GM12864 (cell line): ENCODE results near the gene DOLPP1.

Experiments used
- DNase-seq: peaks from one replicate; pipeline ENCODE4 v3.0.0-alpha.2; 2011; ENCODE audit warnings: low read depth
- H3K4me3 ChIP-seq: 2 replicates; pipeline ENCODE4 v1.5.1; 2011; ENCODE audit warnings: mild to moderate bottlenecking, low read depth, low read length, control low read depth
- CTCF ChIP-seq: IDR thresholded peaks from 2 replicates; pipeline ENCODE4 v1.5.1; 2011; ENCODE audit warnings: low read depth, mild to moderate bottlenecking, moderate library complexity, low read length, control low read depth, inconsistent platforms; ENCODE audit errors: missing control alignments

DOLPP1 gene

DNA sequence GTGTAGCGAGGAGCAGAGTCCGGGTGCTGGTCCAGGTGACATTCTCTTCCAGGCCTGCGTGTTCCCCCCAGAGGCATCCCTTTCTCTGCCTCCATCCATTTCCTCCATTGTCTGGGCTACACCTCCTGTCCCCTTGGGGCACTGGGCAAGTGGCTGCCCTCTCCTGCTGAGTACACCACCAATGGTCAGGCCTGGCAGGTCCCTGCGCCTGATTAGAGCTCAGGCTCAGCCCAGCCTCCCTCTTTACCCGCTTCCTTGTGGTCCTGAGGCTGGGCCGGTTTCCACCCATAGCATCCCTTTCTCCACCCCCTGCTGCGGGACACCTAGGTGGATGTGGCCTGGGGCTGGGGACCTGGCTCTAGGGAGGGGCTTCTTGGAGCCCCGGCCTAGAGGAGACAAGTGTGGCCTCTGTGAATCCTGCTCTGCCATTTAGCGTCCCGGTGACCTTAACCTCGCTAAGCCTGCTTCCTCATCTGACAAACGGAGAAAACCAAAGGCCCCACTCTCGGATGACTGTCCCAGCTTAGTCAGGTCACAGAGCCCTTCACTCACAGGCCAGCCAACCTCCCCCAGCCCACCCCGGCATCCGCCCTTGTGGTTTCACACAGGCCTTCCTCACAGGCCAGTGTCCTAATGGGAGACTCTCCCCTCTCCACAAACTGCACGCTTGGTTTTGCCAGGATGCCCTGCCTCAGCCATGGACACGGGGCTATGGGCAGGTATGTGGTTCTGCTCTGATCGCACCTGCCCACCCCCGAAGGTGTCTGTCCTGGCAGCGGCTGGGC lies 12.9 kb downstream of the DOLPP1 start:
- H3K4me3 ChIP-seq: no peak overlapping the region
- TF ChIP-seq CTCF: no peak
- DNase-seq: no peak

GRCh38 chr9:129094387-129095169 lies 13.7 kb downstream of the DOLPP1 start:
- H3K4me3 ChIP-seq: no peak overlapping the region
- no peak for DNase-seq
- TF ChIP-seq CTCF: no peak

DNA sequence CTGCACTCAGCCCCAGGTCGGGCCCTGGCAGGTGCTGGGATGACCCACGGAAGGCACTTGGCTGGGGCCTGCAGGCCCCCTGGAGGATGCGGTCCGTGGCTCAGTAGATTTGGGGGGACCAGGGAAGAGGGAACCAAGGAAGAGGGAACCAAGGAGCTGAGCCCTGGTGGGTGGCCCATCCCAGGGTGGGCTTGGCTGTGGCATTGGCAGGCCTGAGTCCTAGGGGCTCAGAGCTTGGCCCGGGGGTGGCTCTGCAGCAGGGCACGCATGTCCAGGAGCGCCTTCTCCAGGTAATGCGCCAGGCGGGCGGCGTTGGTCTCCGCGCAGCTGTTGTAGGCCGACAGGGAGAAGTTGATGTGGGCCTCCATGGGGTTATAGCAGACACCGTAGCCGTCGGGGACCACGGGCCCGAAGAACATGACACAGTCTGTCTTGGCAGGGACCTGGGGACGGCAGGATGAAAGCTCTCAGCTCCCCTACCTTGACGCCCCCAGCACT lies 14.3 kb downstream of the DOLPP1 start:
- TF ChIP-seq CTCF: no peak
- no peak for DNase-seq
- H3K4me3 ChIP-seq: no peak overlapping the region

GRCh38 chr9:129095908-129096307 lies 15.0 kb downstream of the DOLPP1 start:
- no peak for TF ChIP-seq CTCF
- H3K4me3 ChIP-seq: no peak overlapping the region
- DNase-seq: no peak

DNA sequence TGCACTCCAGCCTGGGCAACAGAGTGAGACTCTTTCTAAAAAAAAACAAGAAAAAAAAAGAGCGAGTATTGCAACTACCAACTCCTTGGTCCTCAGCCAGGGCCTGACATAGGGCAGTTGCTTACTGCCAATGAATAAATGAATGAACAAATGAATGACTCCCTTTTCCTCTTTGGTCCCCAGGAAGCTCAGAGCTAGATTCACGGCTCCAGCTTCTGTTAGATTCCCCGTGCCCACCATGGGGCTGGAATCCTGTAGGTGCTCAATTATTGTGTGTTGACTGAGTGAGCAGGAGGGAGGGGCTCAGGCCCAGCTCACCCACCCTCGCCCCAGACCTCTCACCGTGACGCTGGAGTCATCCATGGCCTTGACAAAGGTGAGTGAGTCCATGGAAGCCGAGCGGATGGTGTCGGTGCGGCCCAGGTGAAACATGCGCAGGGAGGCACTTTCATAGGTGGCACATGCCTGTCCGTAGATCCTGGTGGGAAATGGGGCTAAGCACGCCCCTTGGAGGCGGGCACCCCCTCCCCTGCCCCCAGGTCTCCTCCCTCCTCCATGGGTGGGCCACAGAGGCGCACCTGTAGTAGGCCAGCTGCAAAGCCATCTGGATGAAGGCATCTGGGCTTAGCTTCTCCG lies 16.9 kb downstream of the DOLPP1 start:
- TF ChIP-seq CTCF: no peak
- H3K4me3 ChIP-seq: no peak overlapping the region
- no peak for DNase-seq

- TF ChIP-seq CTCF: no peak
- no peak for DNase-seq
- no peak overlapping the region for H3K4me3 ChIP-seq
These were observed 17.4 kb downstream of the DOLPP1 start for GRCh38 chr9:129098328-129098727.
